ENCODE data around the gene ANKRD50.

The ANKRD50 gene

GRCh38 chr4:124710911-124711310 is 1.6 kb downstream of the ANKRD50 start:
- in situ Hi-C loops (cut with HindIII; ENCODE audit: low sequenced_read_pairs) = no loop called here

GRCh38 chr4:124710015-124710741 is 2.4 kb downstream of the ANKRD50 start:
- in situ Hi-C loops (cut with HindIII; ENCODE audit: low sequenced_read_pairs) = no loop called here

GRCh38 chr4:124708517-124709300 is 3.8 kb downstream of the ANKRD50 start:
- in situ Hi-C loops (cut with HindIII; ENCODE audit: low sequenced_read_pairs) = no loop called here

GRCh38 chr4:124705393-124705792 is 7.1 kb downstream of the ANKRD50 start:
- in situ Hi-C loops (cut with HindIII; ENCODE audit: low sequenced_read_pairs) = no loop called here

GRCh38 chr4:124703154-124703553 is 9.4 kb downstream of the ANKRD50 start:
- in situ Hi-C loops (cut with HindIII; ENCODE audit: low sequenced_read_pairs) = no loop called here

GRCh38 chr4:124697441-124697840 is 15.1 kb downstream of the ANKRD50 start:
- in situ Hi-C loops (cut with HindIII; ENCODE audit: low sequenced_read_pairs) = no loop called here

GRCh38 chr4:124696182-124696581 is 16.4 kb downstream of the ANKRD50 start:
- in situ Hi-C loops (cut with HindIII; ENCODE audit: low sequenced_read_pairs) = no loop called here

- in situ Hi-C loops (cut with HindIII; ENCODE audit: low sequenced_read_pairs) = no loop called here
Observed at GRCh38 chr4:124694946-124695598, 17.5 kb downstream of the ANKRD50 start.

GRCh38 chr4:124694306-124694705 is 18.2 kb downstream of the ANKRD50 start:
- in situ Hi-C loops (cut with HindIII; ENCODE audit: low sequenced_read_pairs) = no loop called here

- in situ Hi-C loops (cut with HindIII; ENCODE audit: low sequenced_read_pairs) = no loop called here
Observed at GRCh38 chr4:124691801-124692200, 20.7 kb downstream of the ANKRD50 start.

- in situ Hi-C loops (cut with HindIII; ENCODE audit: low sequenced_read_pairs) = no loop called here
Observed at GRCh38 chr4:124686279-124686678, 26.3 kb downstream of the ANKRD50 start.

GRCh38 chr4:124685851-124686250 is 26.7 kb downstream of the ANKRD50 start:
- in situ Hi-C loops (cut with HindIII; ENCODE audit: low sequenced_read_pairs) = no loop called here

- in situ Hi-C loops (cut with HindIII; ENCODE audit: low sequenced_read_pairs) = no loop called here
Observed at GRCh38 chr4:124684301-124684700, 28.2 kb downstream of the ANKRD50 start.

GRCh38 chr4:124682384-124682783 is 30.1 kb downstream of the ANKRD50 start:
- in situ Hi-C loops (cut with HindIII; ENCODE audit: low sequenced_read_pairs) = no loop called here

- in situ Hi-C loops (cut with HindIII; ENCODE audit: low sequenced_read_pairs) = no loop called here
Observed at GRCh38 chr4:124666496-124666895, 46.0 kb downstream of the ANKRD50 start.

- in situ Hi-C loops (cut with HindIII; ENCODE audit: low sequenced_read_pairs) = no loop called here
Observed at GRCh38 chr4:124658795-124659194, 53.7 kb downstream of the ANKRD50 start.

- in situ Hi-C loops (cut with HindIII; ENCODE audit: low sequenced_read_pairs) = no loop called here
Observed at GRCh38 chr4:124650614-124651013, 61.9 kb downstream of the ANKRD50 start.

GRCh38 chr4:124647599-124647998 is 64.9 kb downstream of the ANKRD50 start:
- in situ Hi-C loops (cut with HindIII; ENCODE audit: low sequenced_read_pairs) = no loop called here

- in situ Hi-C loops (cut with HindIII; ENCODE audit: low sequenced_read_pairs) = no loop called here
Observed at GRCh38 chr4:124644621-124645020, 67.9 kb downstream of the ANKRD50 start.

GRCh38 chr4:124642846-124643245 is 69.7 kb downstream of the ANKRD50 start:
- in situ Hi-C loops (cut with HindIII; ENCODE audit: low sequenced_read_pairs) = no loop called here

GRCh38 chr4:124641715-124642381 is 70.7 kb downstream of the ANKRD50 start:
- in situ Hi-C loops (cut with HindIII; ENCODE audit: low sequenced_read_pairs) = no loop called here
